Measurements from ENCODE around the gene CHRDL1. TPM values are rescaled to one million over a fixed set of nuclear protein-coding genes. Genes with fewer than 3 reads are reported as not detected.

The CHRDL1 gene
- total and polyA plus RNA-seq, 8 donors: 2.6 to 140 (median 6.8) TPM

DNA sequence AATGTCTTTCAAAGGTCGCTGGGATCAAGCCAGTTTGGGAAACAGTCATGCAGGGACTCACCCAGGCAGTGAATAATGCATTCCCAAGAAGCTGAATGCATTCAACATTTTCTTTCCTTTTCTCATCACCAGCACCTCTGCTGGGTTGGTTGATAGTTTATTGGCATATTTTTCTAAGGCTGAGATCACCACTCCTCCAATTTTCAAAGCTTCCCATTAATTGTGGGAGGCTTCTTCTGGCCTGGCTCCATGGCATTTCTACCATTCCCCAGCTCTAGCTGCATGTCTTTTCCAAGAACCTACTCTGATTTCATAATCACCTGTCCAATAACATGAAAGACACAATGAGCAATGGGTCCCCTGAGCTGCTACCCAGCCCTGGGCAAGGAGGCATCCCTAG is 35.8 kb downstream of the CHRDL1 start:
- H3K36me3 ChIP-seq: no peaks in the 10 kb centered on the region
- H3K27ac ChIP-seq: no peak overlapping the region
- TF ChIP-seq POLR2A (IDR thresholded peaks at IDR 0.05) (no peak), EP300 (IDR thresholded peaks at IDR 0.05) (no peak), POLR2AphosphoS5 (IDR thresholded peaks at IDR 0.05) (no peak)
- TF ChIP-seq, protein P1, sequence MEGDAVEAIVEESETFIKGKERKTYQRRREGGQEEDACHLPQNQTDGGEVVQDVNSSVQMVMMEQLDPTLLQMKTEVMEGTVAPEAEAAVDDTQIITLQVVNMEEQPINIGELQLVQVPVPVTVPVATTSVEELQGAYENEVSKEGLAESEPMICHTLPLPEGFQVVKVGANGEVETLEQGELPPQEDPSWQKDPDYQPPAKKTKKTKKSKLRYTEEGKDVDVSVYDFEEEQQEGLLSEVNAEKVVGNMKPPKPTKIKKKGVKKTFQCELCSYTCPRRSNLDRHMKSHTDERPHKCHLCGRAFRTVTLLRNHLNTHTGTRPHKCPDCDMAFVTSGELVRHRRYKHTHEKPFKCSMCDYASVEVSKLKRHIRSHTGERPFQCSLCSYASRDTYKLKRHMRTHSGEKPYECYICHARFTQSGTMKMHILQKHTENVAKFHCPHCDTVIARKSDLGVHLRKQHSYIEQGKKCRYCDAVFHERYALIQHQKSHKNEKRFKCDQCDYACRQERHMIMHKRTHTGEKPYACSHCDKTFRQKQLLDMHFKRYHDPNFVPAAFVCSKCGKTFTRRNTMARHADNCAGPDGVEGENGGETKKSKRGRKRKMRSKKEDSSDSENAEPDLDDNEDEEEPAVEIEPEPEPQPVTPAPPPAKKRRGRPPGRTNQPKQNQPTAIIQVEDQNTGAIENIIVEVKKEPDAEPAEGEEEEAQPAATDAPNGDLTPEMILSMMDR (IDR thresholded peaks at IDR 0.05): no peak
- 38 to 74% (median 60%) methylated on average over 1 of the region's 1 CpG for WGBS, 5 donors
- no peak overlapping the region for H3K4me3 ChIP-seq
- intact Hi-C loops (cut with DNase I; ENCODE audit: low total_unique reads): no loop called here
- H3K9me3 ChIP-seq: peaks cover 0 to 19% (median 7%) of the 10 kb centered on the region in 4 donors
- DNase-seq: no peak
- no peaks in the 10 kb centered on the region for H3K27me3 ChIP-seq
- H3K4me1 ChIP-seq: no peaks in the 10 kb centered on the region

DNA sequence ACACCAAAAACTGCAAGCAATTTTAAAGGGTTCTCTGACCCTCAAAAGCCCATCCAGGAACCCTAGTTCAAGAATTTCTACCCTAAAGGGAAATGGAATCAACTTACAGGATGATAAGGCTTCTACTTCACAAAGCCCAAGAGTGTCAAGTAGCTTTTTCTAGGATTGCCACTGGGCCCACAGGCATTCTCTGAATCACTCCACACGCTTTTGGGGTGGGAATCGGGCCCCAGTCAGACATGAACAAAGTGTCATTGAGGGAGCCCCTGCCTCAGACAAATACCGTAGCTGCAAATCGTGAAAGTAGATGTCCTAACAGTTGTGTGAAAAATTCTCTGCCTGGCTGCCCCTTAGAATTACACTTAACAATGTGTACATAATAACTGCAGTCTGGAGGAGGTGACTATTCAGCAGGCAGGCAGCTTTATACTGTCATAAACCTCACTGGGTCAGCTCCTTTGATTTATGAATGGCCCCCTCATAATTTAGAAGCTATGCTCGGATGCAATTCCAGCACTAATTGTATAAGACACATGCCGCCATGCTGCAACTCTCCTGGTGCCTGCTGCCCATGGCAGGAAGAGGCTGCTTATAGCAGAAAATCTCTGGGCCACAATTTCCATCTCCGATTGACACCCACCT is 36.7 kb downstream of the CHRDL1 start:
- H3K36me3 ChIP-seq: no peaks in the 10 kb centered on the region
- intact Hi-C loops (cut with DNase I; ENCODE audit: low total_unique reads): no loop called here
- TF ChIP-seq POLR2AphosphoS5 (IDR thresholded peaks at IDR 0.05) (no peak), POLR2A (IDR thresholded peaks at IDR 0.05) (no peak), EP300 (IDR thresholded peaks at IDR 0.05) (no peak)
- TF ChIP-seq, protein P1 (IDR thresholded peaks at IDR 0.05): no peak
- H3K4me3 ChIP-seq: no peak overlapping the region
- H3K27me3 ChIP-seq: no peaks in the 10 kb centered on the region
- DNase-seq: no peak
- peaks cover 0 to 10% (median 3%) of the 10 kb centered on the region in 4 donors for H3K9me3 ChIP-seq
- H3K27ac ChIP-seq: no peak overlapping the region
- 74 to 91% (median 84%) methylated on average over 6 to 7 of the region's 7 CpGs for WGBS, 5 donors
- H3K4me1 ChIP-seq: no peaks in the 10 kb centered on the region

DNA sequence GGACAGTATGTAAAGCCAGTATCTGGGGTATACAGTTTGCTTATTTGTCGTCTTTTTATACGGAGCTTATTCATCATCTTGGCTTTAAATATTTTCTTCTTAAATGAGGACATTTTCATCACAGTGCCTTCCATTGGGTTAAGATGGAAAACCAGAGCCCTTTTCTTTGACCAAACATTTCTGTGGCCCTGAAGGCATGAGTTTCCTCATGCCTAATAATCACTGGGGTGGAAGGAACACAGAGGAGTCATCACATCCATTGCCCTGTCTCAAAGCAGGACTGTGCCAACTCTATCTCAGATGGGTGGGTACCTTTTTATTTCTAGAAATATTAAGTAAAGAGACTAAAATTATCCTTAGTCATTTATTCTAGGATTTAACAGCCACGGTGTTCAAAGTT is 40.0 kb downstream of the CHRDL1 start:
- H3K27me3 ChIP-seq: no peaks in the 10 kb centered on the region
- TF ChIP-seq POLR2AphosphoS5 (IDR thresholded peaks at IDR 0.05) (no peak), POLR2A (IDR thresholded peaks at IDR 0.05) (no peak), EP300 (IDR thresholded peaks at IDR 0.05) (no peak)
- TF ChIP-seq, protein P1 (IDR thresholded peaks at IDR 0.05): no peak
- H3K9me3 ChIP-seq: peaks cover 0 to 10% (median 3%) of the 10 kb centered on the region in 4 donors
- WGBS, 5 donors: 81 to 88% (median 82%) methylated on average over 3 of the region's 3 CpGs
- no peak overlapping the region for H3K4me3 ChIP-seq
- no peaks in the 10 kb centered on the region for H3K36me3 ChIP-seq
- no peak for DNase-seq
- no peaks in the 10 kb centered on the region for H3K4me1 ChIP-seq
- intact Hi-C loops (cut with DNase I; ENCODE audit: low total_unique reads): no loop called here
- no peak overlapping the region for H3K27ac ChIP-seq

DNA sequence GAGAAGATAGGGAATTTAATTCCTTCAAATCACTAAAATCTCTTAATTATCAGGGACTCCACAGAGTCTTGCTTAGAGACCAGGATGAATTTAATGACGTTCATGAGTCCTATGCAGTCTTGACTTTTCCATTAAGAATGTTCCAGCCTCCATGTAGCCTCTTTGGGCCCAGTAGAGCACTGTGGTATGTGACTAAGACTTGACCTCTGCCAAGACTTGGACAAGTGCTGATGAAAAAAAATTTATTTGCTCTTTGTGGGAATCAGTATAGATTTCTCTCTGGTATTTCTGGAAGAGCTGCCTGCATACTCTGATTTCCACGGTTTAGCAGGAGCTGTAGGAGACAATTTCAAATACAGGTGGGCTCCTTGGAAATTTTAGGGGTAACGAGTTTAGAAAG is 40.6 kb downstream of the CHRDL1 start:
- H3K4me3 ChIP-seq: no peak overlapping the region
- no peaks in the 10 kb centered on the region for H3K27me3 ChIP-seq
- H3K9me3 ChIP-seq: peaks cover 0 to 10% (median 3%) of the 10 kb centered on the region in 4 donors
- no peaks in the 10 kb centered on the region for H3K36me3 ChIP-seq
- WGBS, 5 donors: 35 to 69% (median 67%) methylated on average over 3 of the region's 3 CpGs
- H3K4me1 ChIP-seq: no peaks in the 10 kb centered on the region
- intact Hi-C loops (cut with DNase I; ENCODE audit: low total_unique reads): no loop called here
- no peak for DNase-seq
- H3K27ac ChIP-seq: no peak overlapping the region
- TF ChIP-seq, protein P1 (IDR thresholded peaks at IDR 0.05): no peak
- TF ChIP-seq POLR2AphosphoS5 (IDR thresholded peaks at IDR 0.05): no peak
- no peak for TF ChIP-seq EP300 (IDR thresholded peaks at IDR 0.05)
- TF ChIP-seq POLR2A (IDR thresholded peaks at IDR 0.05): no peak
